K562 (cell line): Measurements from ENCODE around the gene ZSCAN26. TPM values are rescaled to one million over a fixed set of nuclear protein-coding genes. Genes with fewer than 3 reads are reported as not detected.

Experiments used
- ATAC-seq: fragments of 200-7000 bp; cut with Tn5 transposase; 3 replicates; pipeline ENCODE4 v1.9.1; 2020; ENCODE audit warnings: moderate library complexity
- BruUV-seq: library from RNA; stranded (reverse); fragments of 400-500 nt; replicated peaks from 2 replicates; lab custom pipeline; 2021; lab: Mats Ljungman, UMichigan
- CTCF ChIA-PET: fragments of 300-600 bp; formaldehyde crosslinking; extraction: SDS; loops from one replicate; lab custom pipeline; 2021; ENCODE audit warnings: low intra/inter-chr PET ratio; lab: Yijun Ruan, JAX
- POLR2A ChIA-PET: fragments of 300-600, 350-650 bp; sonication (Branson Sonifier 250); formaldehyde crosslinking; extraction: SDS; loops from one replicate; lab custom pipeline; 2021; ENCODE audit warnings: antibody characterized with exemption, inconsistent platforms; lab: Yijun Ruan, JAX
- DNase-seq, 4 experiments: peaks; one replicate each; pipeline versions ENCODE4 v3.0.0 to v3.0.0-alpha.2; 2011 to 2018; ENCODE audit warnings: low spot score in 3 of 4, mixed read lengths in 3 of 4; ENCODE audit errors: extremely low read depth in 1 of 4
- FAIRE-seq: peaks from 2 replicates; lab custom pipeline; 2011; peaks lifted over from hg19 to GRCh38; lab: Jason Lieb, UNC
- H2AFZ ChIP-seq: 2 replicates; pipeline ENCODE4 v1.6.0; 2011; ENCODE audit warnings: low read depth, low read length, control low read depth, inconsistent platforms
- H3K27ac ChIP-seq: fragments of 200-600 bp; 3 replicates; pipeline ENCODE4 v1.8.0; 2011; ENCODE audit warnings: low read depth, mild to moderate bottlenecking, control low read depth, inconsistent platforms, low read length, moderate library complexity, mixed read lengths; ENCODE audit errors: extremely low read depth
- H3K27me3 ChIP-seq, 2 experiments: fragments of 300-600 bp in 1 of 2; 2 replicates in 1 of 2; 3 replicates in 1 of 2; pipeline versions ENCODE4 v1.6.0 to v1.8.0; 2011; ENCODE audit warnings: inconsistent platforms in 2 of 2, low read length in 2 of 2, mild to moderate bottlenecking in 1 of 2, mixed read lengths in 1 of 2, moderate library complexity in 1 of 2; ENCODE audit not compliant: control insufficient read depth in 2 of 2, insufficient read depth in 2 of 2
- H3K36me3 ChIP-seq: fragments of 300-600 bp; 3 replicates; pipeline ENCODE4 v1.8.0; 2011; ENCODE audit warnings: mild to moderate bottlenecking, low read length, inconsistent platforms; ENCODE audit not compliant: control insufficient read depth, insufficient read depth
- H3K4me1 ChIP-seq, 2 experiments: fragments of 200-600 bp in 1 of 2; replicated peaks in 1 of 2; 2 replicates in 1 of 2; 3 replicates in 1 of 2; pipeline versions ENCODE4 v1.5.1 to v1.8.0; 2011; ENCODE audit warnings: inconsistent platforms in 2 of 2, low read length in 2 of 2, mild to moderate bottlenecking in 1 of 2, mixed read lengths in 1 of 2, moderate library complexity in 1 of 2; ENCODE audit not compliant: control insufficient read depth in 2 of 2, insufficient read depth in 2 of 2
- H3K4me2 ChIP-seq: 2 replicates; pipeline ENCODE4 v1.6.1; 2011; ENCODE audit warnings: low read length, control low read depth, inconsistent platforms, mixed read lengths; ENCODE audit not compliant: insufficient read depth
- H3K4me3 ChIP-seq: fragments of 200-600 bp; sonication (generic), shearing (Covaris generic); 2 replicates; pipeline ENCODE4 v1.5.1; 2016; ENCODE audit warnings: control low read depth, inconsistent platforms
- H3K79me2 ChIP-seq: fragments of 200-600 bp; 3 replicates; pipeline ENCODE4 v1.8.0; 2011; ENCODE audit warnings: low read length, inconsistent platforms; ENCODE audit not compliant: control insufficient read depth, insufficient read depth
- H3K9ac ChIP-seq, 2 experiments: 2 replicates each; pipeline versions ENCODE4 v1.6.0 to v1.6.1; 2011; ENCODE audit warnings: low read depth in 2 of 2, low read length in 2 of 2, control low read depth in 1 of 2, inconsistent platforms in 1 of 2, mild to moderate bottlenecking in 1 of 2, mixed read lengths in 1 of 2; ENCODE audit not compliant: insufficient read depth in 1 of 2
- H3K9me1 ChIP-seq: one replicate; pipeline ENCODE4 v1.6.0; 2011; ENCODE audit warnings: inconsistent platforms, mild to moderate bottlenecking, low read length, moderate library complexity; ENCODE audit not compliant: control insufficient read depth, insufficient read depth
- H3K9me3 ChIP-seq: replicated peaks from 2 replicates; pipeline ENCODE4 v1.5.1; 2011; ENCODE audit warnings: low read depth, low read length, inconsistent platforms; ENCODE audit not compliant: control insufficient read depth, insufficient read depth
- H4K20me1 ChIP-seq: replicated peaks from 2 replicates; pipeline ENCODE4 v1.6.1; 2011; ENCODE audit warnings: low read length, inconsistent platforms, mixed read lengths; ENCODE audit not compliant: control insufficient read depth, insufficient read depth
- NFRKB ChIP-seq: fragments of 450-650 bp; IDR thresholded peaks from 2 replicates; pipeline ENCODE4 v1.6.1; 2016; ENCODE audit warnings: low read depth
- SPI1 ChIP-seq: IDR thresholded peaks from 2 replicates; pipeline ENCODE4 v1.6.1; 2011; ENCODE audit warnings: low read depth, low read length, control low read depth, borderline replicate concordance
- SRSF3 ChIP-seq: fragments of 200-400 bp; formaldehyde crosslinking; IDR thresholded peaks from 2 replicates; pipeline ENCODE4 v1.6.1; 2016; ENCODE audit warnings: mild to moderate bottlenecking, low read length, moderate library complexity; ENCODE audit not compliant: insufficient read depth
- ZNF184 ChIP-seq: sonication (generic); formaldehyde crosslinking; IDR thresholded peaks from 2 replicates; pipeline ENCODE4 v1.5.0; 2020; ENCODE audit warnings: missing genetic modification reagents
- WGBS: fragments of 100-300 bp; shearing (Covaris generic); methylation state at CpG from one replicate; pipeline ENCODE4 v1.1.6; 2016; ENCODE audit warnings: low coverage, mixed read lengths; ENCODE audit not compliant: insufficient coverage; ENCODE audit errors: missing lambda C conversion rate; 5-methylcytosine and 5-hydroxymethylcytosine counted together
- in situ Hi-C: fragments of 300-500 bp; cut with MboI; formaldehyde crosslinking; loops from 4 replicates; pipeline ENCODE4 v1.15.0; 2018; ENCODE audit warnings: inconsistent platforms, mixed read lengths
- intact Hi-C: fragments of 100-400 bp; cut with micrococcal nuclease; formaldehyde crosslinking; loops from 2 replicates; pipeline ENCODE4 v1.14.2; 2022
- polyA plus RNA-seq, 8 experiments: library from polyadenylated mRNA; depleted of rRNA in 4 of 8; stranded (reverse) in 5 of 8; unstranded in 3 of 8; fragments of >200 nt; fragmentation: Nextera tagmentation in 2 of 8; fragmentation: Illumina TruSeq in 1 of 8; extraction: Ambion mirVana in 2 of 8; extraction: Trizol in 1 of 8; gene quantifications; 2 replicates each; pipeline versions ENCODE4 v1.2.1 to v1.2.3, GENCODE V29; 2011 to 2014; ENCODE audit warnings: inconsistent platforms in 1 of 8, missing spikeins in 1 of 8
- total RNA-seq, 7 experiments: library from RNA; depleted of rRNA in 6 of 7; stranded (reverse); fragments of >200 nt in 6 of 7; fragmentation: Illumina TruSeq in 2 of 7; extraction: Trizol in 2 of 7; gene quantifications; 2 replicates each; pipeline versions ENCODE4 v1.2.1 to v1.2.3, GENCODE V29; 2011 to 2021; ENCODE audit warnings: low replicate concordance in 1 of 7
- TF ChIP-seq, protein P1 (sequence below), 2 experiments: fragments of 450-650 bp; IDR thresholded peaks; 2 replicates each; pipeline ENCODE4 v1.6.1; 2018; ENCODE audit warnings: mild to moderate bottlenecking in 2 of 2, low read depth in 1 of 2; ENCODE audit not compliant: partially characterized antibody in 2 of 2
- TF ChIP-seq, protein P2 (sequence below): sonication (generic); formaldehyde crosslinking; IDR thresholded peaks from 2 replicates; pipeline ENCODE4 v1.8.0; 2022; ENCODE audit warnings: mild to moderate bottlenecking, missing genetic modification reagents

The ZSCAN26 gene
- total and polyA plus RNA-seq, 9 of the 15 experiments (the other 6 are each of a cell fraction or from before 2014, with no cell fraction given), result 5.9 to 14.2 (median 10.5) TPM

DNA sequence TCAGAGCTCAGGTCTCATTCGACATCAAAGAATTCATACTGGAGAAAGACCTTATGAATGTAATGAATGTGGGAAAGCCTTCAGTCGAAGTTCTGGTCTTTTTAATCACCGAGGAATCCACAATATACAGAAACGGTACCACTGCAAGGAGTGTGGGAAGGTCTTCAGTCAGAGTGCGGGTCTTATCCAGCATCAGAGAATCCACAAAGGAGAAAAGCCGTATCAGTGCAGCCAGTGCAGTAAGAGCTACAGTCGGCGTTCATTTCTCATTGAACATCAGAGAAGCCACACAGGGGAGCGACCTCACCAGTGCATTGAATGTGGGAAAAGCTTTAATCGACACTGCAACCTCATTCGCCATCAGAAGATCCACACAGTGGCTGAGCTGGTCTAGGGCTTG lies 34.2 kb upstream of the ZSCAN26 start (continued):
- TF ChIP-seq, protein P1, sequence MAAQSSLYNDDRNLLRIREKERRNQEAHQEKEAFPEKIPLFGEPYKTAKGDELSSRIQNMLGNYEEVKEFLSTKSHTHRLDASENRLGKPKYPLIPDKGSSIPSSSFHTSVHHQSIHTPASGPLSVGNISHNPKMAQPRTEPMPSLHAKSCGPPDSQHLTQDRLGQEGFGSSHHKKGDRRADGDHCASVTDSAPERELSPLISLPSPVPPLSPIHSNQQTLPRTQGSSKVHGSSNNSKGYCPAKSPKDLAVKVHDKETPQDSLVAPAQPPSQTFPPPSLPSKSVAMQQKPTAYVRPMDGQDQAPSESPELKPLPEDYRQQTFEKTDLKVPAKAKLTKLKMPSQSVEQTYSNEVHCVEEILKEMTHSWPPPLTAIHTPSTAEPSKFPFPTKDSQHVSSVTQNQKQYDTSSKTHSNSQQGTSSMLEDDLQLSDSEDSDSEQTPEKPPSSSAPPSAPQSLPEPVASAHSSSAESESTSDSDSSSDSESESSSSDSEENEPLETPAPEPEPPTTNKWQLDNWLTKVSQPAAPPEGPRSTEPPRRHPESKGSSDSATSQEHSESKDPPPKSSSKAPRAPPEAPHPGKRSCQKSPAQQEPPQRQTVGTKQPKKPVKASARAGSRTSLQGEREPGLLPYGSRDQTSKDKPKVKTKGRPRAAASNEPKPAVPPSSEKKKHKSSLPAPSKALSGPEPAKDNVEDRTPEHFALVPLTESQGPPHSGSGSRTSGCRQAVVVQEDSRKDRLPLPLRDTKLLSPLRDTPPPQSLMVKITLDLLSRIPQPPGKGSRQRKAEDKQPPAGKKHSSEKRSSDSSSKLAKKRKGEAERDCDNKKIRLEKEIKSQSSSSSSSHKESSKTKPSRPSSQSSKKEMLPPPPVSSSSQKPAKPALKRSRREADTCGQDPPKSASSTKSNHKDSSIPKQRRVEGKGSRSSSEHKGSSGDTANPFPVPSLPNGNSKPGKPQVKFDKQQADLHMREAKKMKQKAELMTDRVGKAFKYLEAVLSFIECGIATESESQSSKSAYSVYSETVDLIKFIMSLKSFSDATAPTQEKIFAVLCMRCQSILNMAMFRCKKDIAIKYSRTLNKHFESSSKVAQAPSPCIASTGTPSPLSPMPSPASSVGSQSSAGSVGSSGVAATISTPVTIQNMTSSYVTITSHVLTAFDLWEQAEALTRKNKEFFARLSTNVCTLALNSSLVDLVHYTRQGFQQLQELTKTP (IDR thresholded peaks at IDR 0.05; ENCODE audit: low read depth in 1 of 2, partially characterized antibody in 2 of 2), result no peak
- TF ChIP-seq ZNF184 (CRISPR knock-in tag) (no peak), NFRKB (0 out of 2 replicates have a peak, but pooled peaks have one; percentile 35)

DNA sequence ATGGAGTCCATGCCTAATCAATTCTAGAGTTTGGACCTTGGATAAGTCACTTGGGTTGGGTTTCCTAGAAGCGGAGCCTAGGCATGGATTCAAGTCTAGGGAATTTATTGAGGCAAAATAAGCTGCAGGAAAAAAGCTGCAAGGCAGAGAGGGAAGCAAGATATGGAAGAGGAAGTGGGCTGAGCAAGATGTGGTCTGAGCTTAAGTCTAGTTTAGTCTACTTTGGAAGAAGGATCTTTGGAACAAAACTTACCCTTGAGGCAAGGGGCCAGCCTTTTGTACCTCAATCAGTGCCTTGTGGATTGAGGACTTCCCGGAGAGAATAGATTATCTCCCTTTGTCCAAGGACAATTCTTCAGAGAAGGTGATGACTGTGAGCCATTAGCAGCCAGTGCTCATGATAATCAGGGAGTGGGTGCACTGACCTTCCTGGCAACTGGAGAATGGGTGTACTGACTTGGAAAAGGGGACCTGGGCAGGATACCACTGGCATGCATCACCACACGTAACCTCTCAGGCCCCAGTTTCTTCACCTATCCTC lies 31.0 kb upstream of the ZSCAN26 start:
- no TSS peak for BruUV-seq
- Histone ChIP-seq H3K4me1 (no peaks in the 10 kb centered on the region), H3K4me2 (no peak overlapping the region), H3K9me1 (no peaks in the 10 kb centered on the region), H3K36me3 (peaks cover 39% of the 10 kb centered on the region), H3K27me3 (no peaks in the 10 kb centered on the region), H4K20me1 (no peaks in the 10 kb centered on the region), H3K9ac (no peak overlapping the region), H3K79me2 (no peaks in the 10 kb centered on the region), H3K9me3 (no peaks in the 10 kb centered on the region), H3K4me3 (no peak overlapping the region), H2AFZ (no peak overlapping the region), H3K27ac (no peak overlapping the region)
- in situ Hi-C loops, result no loop called here
- intact Hi-C loops, result no loop called here
- TF ChIP-seq, protein P2, sequence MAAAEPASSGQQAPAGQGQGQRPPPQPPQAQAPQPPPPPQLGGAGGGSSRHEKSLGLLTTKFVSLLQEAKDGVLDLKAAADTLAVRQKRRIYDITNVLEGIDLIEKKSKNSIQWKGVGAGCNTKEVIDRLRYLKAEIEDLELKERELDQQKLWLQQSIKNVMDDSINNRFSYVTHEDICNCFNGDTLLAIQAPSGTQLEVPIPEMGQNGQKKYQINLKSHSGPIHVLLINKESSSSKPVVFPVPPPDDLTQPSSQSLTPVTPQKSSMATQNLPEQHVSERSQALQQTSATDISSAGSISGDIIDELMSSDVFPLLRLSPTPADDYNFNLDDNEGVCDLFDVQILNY, result no peak
- TF ChIP-seq SRSF3 (no peak), SPI1 (peak; percentile 87)
- ATAC-seq (no peak), FAIRE-seq (no peak), DNase-seq (no peak)
- ChIA-PET CTCF (no interaction called here), POLR2A (interaction anchor here (0.6 to 1.2 kb wide), 2 partner anchors 9 to 95 kb away, joined by 4 to 7 read pairs; partner anchors contain the start of gene ZKSCAN8)
- WGBS, result 83% methylated on average over 3 of the region's 3 CpGs
